GM18951 (cell line): ENCODE results near the gene YPEL2.

Source experiments
- POLR2A ChIP-seq: IDR thresholded peaks from 4 replicates; pipeline ENCODE4 v1.6.1; 2011; ENCODE audit warnings: mild to moderate bottlenecking; ENCODE audit not compliant: insufficient read length, insufficient read depth; ENCODE audit errors: extremely low read depth
- in situ Hi-C: fragments of 300-500 bp; cut with MboI; formaldehyde crosslinking; loops from one replicate; pipeline ENCODE4 v1.12.0; 2022; ENCODE audit warnings: low sequenced_read_pairs, mixed read lengths, inconsistent platforms; ENCODE audit not compliant: unreplicated experiment

YPEL2 gene

DNA sequence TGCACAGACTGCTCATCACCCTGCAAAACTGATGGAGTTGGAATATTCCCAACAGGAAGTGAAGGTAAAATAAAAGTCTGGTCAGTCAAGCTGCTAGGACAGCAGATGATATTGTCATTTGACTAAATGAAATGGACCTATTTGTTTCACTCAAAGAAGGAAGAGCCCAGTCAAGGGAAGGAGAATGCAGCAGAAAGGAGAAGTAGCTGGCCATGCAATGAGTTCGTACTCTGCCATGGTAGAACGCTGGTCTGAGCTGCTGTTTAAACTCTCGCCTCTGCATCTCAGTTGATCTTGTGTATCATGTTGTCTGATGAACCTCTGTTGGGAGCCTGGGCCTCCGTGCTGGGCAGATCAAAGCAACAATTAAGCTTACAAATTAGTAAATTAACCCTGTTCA, 15.6 kb upstream of the YPEL2 start:
- TF ChIP-seq POLR2A = no peak
- in situ Hi-C loops = no loop called here

- TF ChIP-seq POLR2A = no peak
- in situ Hi-C loops = loop anchor here (5.0 kb wide), 1 partner anchor 110 kb away; no protein-coding TSS in a partner anchor
Measured at GRCh38 chr17:59327121-59327980, 4.1 kb upstream of the YPEL2 start.

GRCh38 chr17:59327981-59328290, 3.5 kb upstream of the YPEL2 start:
- in situ Hi-C loops = loop anchor here (5.0 kb wide), 1 partner anchor 109 kb away; no protein-coding TSS in a partner anchor
- TF ChIP-seq POLR2A = no peak

- in situ Hi-C loops = loop anchor here (5.0 kb wide), 1 partner anchor 109 kb away; no protein-coding TSS in a partner anchor
Measured at GRCh38 chr17:59328601-59329000, 2.9 kb upstream of the YPEL2 start.

DNA sequence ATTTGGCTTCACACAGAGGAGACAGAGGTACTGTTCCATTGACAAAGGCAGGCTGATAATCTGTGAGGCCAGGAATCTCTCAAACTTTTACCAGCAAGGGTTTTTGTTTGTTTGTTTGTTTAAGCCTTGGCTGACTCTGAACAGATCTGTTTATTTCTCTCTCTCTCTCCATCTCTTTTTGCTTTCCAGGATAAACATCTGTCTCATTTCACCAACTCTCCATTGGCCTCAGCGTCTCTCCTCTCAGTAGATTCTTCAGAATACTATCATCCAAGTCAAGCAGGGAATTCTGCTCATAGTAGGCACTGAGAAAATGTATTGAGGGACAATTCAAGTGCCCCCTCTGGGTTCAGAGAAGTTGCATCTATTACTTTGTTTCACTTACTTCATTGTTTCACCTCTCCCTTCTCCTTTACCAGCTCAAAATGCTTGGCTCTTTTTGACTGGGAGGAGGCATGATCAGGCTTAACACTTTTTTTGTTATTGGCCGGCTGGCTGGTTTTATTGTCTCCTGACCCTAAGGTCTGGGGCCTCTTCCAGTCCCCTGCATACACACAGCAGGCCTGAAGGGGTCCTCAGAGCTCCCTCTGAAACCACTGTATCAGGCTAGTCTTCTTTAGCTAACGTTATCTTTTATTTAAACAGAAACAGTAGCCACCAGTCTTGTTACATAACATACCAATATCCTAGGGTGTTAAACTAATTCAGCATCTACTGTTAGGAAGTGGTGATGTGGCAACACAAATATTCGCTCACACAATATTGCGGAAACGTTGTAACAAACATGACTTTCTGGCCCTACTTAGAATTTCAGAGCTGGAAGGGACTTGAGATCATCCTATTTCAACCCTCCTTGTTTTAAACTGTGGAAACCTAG, 2.0 kb upstream of the YPEL2 start:
- in situ Hi-C loops = loop anchor here (5.0 kb wide), 1 partner anchor 108 kb away; no protein-coding TSS in a partner anchor
- TF ChIP-seq POLR2A = no peak

More at GRCh38 chr17:59328601-59329000, 2.9 kb upstream of the YPEL2 start:
- TF ChIP-seq POLR2A = no peak

DNA sequence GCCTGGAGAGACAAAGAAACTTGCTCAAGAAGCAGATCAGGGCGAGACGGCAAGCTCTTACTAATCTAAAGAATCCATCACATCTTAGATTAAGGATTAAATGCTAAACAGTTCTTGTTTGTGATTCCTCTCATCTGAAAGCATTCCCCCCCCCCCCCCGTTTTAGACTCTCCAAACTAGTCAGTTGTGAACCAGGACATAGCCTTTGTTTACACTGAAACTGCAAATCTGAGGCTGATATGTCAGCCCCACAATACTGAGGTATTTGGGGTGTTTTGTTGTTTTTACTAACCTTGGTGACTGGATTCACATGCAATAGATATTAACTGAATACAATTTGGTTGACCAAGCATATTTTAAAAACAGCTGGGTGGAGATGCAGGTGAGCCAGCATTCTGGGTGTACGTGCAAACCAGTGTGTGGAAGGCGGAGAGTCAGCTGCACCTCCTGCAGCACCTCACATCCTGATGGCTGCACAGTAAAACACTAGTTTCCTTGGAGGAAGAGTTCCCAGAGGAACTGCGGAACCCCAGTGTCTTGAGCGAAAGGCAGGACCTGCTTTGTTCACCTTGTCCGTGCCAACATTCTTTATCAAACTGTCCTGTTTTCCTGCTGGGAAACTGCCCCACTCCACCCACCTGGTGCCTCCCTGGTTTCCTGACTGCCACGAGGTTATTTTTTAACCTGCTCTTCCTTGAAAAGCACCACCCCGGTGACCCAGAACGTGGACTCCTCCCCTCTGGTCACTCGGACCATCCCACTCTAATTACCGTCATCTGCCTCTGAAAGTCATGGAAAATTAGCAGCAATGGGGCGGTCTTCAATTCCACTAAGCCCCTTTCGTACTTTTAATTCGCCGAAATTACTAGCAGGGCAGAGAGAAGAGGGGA, 1.2 kb upstream of the YPEL2 start:
- in situ Hi-C loops = no loop called here
- TF ChIP-seq POLR2A = no peak

GRCh38 chr17:59331929-59332748, 684 bp downstream of the YPEL2 start:
- TF ChIP-seq POLR2A = no peak
- in situ Hi-C loops = no loop called here

- TF ChIP-seq POLR2A = no peak
- in situ Hi-C loops = no loop called here
Measured at GRCh38 chr17:59332749-59333377, 1.4 kb downstream of the YPEL2 start.

GRCh38 chr17:59333836-59334235, 2.4 kb downstream of the YPEL2 start:
- in situ Hi-C loops = no loop called here
- TF ChIP-seq POLR2A = no peak

- in situ Hi-C loops = no loop called here
- no peak for TF ChIP-seq POLR2A
Measured at GRCh38 chr17:59335685-59336084, 4.2 kb downstream of the YPEL2 start.

DNA sequence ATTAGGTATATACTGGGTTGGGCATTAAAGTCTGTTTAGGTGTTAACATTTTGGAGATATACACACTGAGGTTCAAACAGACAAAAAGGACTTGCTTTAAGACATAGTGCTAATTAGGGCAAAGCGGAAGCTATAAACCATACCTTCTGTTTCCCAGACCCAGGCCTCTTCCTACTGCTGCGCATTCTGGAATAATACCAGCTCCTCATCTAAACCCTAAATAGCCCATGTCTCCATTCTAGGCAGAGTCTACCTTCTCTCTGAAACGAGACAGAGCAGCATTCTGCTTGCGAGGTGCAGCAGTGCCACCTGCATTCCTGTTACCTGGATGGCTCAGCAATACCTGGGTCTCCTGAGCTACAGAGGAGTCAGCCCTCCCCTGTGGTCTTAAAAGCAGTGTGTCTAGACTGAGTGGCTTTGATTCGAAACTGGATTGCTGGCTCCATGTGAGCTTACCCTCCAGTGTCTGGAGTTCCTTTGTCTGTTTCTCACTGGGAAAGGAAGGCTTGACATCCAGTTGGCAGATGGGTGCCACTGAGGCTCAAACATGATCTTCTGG, 6.4 kb downstream of the YPEL2 start:
- TF ChIP-seq POLR2A = no peak
- in situ Hi-C loops = no loop called here
